NCI-H82 treated with DMSO at 0.1 percent for 48 hours (cell line): ENCODE data around the gene RFTN1.
"Not testable (repeated sequence)": the region's sequence is repeated elsewhere in the genome, so short reads cannot be mapped to it uniquely, and the experiment has no call there.

Experiments used
- DNase-seq: peaks from one replicate; lab custom pipeline; 2025; ENCODE audit not compliant: unreplicated experiment; lab: John Stamatoyannopoulos, UW

RFTN1 gene

DNA sequence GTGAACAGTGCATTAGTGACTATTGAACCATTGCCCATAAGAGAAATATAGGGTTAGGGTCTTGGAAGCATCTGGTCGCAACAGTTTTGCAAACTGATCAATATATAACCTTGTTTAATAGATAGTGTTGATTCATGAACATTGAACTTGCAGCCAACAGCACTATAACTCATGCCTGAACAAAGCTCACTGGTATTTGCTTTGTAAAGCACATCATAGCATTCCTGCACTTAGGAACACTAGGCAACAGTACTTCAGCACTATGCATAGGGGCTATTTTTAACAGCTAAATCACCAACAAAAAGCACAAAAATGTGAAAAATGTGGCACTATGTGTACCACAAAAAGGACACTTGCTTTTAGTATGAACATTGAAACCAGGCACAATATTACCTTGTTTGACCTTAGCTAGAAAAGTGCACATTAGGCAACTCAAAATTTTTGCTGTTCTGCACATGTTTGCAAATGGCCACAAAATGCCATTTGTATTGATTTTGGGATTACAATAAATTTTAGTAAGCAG lies 180.5 kb downstream of the RFTN1 start:
- DNase-seq, result no peak

DNA sequence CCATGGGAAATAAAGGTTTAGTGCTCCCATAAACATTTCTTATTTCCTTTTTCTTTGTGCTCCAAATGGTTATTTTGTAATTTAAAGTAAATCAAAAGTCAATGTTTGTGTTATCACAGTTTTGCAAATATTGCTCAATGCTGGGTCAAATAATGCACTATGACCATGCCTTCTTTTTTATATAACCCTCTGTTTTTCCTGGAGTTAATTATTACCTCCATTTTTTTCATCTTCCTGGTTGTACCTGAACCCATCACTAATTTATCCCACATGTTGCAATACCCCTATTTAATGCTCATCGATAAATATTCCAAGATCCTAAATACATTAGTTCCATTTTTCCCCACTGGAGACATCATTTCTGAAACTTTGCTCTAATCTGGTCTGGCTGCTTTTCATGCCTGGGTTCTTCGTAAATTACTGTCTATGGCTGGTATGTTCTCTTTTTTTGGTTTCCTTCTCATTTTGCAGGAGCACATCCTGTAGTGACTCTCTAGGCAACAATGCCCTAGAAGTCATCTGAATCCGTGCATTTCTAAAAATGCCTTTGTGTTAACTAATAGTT lies 182.1 kb downstream of the RFTN1 start:
- no peak for DNase-seq

DNA sequence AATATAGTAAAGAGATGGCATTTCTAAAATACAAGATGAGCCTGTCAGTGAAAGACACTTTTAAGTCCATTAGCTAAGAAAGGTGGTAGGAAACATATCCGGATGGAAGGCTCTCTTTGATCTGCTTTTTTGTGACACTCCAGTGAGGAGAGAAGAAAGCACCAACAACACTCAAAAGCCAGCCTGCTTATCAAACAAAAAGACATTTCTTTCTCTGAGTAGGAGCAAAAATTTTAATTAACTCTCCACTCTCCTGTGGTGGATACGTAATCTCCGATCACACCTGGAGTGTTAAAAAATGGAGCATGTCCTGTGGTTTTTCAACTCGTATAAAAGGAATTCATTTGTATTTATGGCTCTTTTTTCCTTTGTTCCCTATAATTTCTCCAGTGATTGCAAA lies 183.1 kb downstream of the RFTN1 start:
- no peak for DNase-seq

DNA sequence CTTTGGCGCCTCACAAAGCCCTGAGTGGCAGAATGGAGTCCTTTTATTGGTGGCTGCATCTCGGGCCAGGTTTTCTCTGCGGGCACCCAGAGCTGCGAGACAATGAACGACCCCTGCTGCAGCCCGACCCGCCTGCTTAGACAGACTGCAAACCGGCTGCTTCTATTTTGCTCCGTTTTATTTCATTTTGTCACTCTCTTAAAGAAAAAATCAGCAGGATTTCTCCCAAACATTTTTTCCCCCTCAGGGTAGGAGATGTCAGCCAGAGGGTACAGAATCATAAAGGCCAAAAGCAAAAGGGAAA lies 183.7 kb downstream of the RFTN1 start:
- no peak for DNase-seq

DNA sequence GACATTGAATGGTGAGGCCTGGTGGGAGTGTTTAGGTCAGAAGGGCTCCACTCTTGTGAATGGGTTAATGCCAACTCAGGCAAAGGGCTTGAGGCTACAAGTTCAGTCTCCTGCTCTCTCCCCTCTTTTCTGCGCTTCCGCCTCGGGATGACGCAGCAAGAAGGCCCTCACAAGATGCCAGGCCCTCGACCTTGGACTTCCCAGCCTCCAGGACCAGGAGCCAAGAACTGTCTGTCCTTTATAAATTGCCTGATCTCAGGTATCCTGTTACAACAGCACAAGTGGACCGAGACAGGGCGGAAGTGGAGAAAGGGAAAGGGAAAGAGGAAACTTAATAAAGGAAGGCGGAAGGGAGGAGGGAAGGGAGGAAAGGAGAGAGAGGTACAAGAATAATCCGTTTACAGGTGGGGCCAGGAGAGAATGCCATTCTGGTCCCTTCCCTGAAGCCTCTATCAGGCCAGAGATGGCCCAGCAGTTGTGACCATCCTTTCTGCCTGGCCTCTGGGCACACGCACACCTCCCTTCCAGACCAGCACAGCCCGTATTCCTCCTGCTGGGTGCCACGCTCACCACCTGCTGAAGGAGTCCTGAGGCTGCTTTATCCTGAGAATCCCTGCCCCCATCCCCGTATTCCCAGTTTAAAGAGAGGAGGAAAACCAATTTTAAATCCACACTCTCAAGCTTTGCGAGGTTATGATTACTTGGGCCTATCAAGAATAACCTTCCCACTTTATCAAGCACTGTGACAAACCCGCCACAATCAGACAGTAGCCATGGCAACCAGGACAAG lies 184.3 kb downstream of the RFTN1 start:
- DNase-seq, result no peak

DNA sequence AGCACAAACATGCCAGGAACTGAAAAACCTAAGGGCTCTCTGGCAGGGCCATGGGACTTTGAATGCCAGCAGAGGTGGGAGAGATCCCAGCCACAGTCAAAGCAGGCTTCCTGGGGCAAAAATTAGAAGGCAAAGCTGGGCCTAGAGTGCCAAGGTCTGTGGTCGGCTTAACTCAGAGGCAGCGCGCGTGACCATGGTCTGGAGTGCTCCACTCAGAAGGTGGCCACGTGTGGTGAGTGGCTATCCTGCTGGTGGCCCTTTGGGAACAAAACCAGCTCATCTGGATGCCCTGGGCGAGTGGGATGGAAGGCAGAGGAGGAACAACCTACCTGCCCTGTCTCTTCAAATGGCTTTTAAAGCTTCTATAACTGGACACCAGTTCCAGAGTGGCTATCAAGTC lies 185.4 kb downstream of the RFTN1 start:
- DNase-seq, result no peak

DNA sequence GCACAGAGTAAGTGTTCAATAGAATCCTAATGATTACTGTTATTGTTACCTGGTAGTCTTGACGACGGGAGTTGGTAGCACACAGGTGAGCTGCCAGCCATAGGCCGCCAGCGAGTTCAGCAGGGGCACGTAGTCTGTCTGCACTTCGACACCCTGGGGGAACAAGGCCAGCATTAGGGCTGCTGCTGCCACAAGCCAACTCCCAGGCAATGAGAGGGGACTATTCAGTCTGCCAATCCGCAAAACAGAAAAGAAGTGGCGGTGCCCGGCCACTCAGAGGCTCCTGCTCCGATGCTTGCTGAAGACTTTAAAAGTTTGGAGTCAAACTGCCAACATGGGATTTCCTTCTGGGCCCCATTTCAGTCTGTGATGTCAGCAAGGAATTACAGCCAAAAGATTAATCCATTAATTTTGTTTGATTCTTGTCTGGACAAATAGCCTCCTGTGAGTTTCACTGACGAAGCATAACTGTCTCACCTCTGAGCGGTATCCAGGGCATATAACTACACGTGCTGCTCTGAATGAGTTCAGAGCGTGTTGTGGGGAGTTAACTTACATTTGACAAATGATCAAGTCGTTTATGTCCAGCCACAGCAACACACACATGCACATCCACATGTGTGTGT lies 186.7 kb downstream of the RFTN1 start:
- DNase-seq, result no peak

DNA sequence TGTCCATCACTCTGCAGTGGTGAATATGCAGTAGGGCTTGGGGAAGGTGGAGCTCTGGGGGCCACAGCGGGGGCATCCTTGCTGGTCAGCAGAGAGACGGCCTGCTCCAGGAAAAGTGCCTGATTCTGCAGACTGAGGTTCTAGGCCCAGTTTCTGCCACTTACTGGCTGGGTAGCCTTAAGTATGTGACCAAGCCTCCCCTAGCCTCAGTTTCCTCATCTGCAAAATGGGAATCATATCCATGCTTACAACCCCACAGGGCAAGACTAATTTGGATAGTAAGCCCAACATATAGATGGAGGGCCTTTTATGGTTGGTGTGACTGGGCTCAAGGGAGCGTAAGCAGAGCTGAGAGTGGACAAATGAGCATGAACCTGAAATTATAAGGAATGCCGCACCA lies 187.6 kb downstream of the RFTN1 start:
- no peak for DNase-seq

DNA sequence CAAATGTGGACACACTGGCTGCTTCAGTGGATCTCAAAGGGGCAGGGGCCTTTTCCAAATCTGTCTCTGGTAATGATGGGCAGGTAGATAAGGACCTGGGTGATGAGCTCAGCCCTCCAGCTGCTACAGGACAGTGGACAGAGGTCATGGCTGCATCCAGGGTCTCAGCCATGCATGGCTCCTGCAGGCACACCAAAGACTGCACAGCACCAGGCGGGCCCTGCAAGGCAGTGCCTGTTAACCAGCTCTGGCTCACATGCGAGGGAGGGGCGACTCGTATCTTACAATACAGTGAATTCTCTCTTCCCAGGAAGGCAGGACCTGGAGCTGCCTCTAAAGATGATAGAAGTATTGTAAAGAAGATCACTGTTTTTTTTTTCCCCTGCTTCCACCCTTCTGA lies 189.8 kb downstream of the RFTN1 start:
- no peak for DNase-seq

DNA sequence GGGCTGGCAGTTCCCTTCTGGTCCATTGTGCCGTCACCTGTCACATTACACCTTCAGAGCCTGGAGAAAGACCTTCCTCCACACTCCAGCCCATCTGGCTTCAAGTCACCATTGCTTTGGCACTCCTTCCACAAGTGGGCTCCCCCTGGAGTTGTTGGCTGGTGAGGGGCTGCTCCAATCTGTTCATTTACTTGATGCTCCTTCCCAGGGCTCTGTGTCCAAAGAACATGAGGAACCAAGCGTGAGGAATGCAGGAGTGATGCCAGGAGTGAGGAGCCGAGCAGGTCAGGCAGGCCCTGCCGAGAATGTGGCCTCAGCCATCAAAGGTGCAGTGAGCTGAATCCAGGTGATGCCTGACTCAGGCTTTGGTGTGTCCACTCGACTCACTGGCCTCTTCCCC lies 191.3 kb downstream of the RFTN1 start:
- no peak for DNase-seq

DNA sequence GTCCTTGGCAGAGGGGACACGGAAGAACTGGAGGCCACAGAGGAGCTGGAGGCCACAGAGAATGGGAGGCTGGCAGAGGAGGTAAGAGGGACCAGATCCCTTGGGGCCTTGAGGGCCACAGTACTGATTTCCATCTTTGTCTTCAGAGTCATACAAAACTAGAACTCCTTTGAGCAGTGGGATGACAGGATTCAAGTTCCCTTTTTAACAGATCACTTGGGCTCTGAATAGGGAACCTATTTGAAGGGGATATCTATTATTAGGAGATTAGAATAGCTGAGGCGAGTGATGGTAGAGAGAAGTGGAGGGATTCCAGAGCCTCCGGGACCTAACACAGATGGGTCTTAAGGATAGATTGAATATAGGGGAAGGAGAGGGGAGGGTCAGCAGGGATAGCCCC lies 192.8 kb downstream of the RFTN1 start:
- DNase-seq, result no peak

DNA sequence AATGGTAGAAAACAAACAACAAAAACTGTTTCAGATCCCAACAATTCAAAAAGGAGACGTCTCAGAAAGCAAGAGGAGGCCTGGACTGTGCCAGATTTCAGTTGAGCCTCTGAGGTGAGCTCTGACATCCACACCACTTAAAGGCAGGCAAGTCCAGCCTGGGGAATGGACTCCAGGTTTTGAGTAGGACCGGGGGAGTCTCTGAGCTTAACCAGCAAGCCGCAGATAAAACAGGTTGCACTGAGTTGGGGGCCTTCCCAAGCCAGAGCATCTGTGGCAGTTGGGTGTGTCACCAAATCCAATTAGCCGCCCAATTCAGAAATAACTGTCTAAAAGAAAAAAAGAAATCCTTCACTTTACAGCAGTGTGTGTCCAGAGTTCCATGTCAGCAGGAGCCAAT lies 193.8 kb downstream of the RFTN1 start:
- no peak for DNase-seq

DNA sequence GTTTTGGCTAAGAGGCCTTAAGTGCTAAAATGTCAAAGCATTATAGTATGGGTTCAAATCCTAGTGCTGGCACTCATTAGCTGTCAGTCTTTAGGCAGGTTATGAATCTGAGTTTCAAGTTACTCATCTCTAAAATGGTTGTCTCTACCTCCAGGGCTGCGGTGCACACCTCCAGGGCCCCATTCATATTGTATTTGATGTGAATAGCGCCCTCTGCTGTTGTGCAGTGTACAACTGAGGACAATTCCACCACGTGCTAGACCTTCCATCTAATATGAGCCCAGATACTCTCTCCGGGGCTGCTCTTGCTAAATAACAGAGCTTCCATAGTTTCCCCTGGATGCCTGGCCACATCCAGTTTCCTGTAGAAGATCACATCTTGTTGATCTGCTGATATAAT lies 194.2 kb downstream of the RFTN1 start:
- no peak for DNase-seq

DNA sequence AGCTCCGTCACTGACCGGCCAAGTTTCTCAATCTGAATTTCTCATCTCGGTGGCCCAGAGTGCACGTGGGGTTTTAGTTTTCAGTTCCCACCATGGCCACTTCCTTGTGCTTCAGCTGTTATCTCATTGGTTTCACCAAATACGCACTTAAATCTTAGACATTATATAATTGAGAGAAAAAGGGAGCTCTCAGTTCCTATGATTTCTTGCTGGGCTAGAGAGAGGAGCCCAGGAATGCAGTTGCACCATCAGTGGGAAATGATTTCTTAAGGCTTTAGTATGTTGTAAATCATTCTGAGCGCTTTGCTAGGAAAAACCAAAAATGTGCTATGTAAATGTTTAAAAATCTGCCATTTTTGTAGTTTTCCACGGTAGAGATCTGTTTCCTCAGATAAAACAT lies 195.3 kb downstream of the RFTN1 start:
- no peak for DNase-seq

DNA sequence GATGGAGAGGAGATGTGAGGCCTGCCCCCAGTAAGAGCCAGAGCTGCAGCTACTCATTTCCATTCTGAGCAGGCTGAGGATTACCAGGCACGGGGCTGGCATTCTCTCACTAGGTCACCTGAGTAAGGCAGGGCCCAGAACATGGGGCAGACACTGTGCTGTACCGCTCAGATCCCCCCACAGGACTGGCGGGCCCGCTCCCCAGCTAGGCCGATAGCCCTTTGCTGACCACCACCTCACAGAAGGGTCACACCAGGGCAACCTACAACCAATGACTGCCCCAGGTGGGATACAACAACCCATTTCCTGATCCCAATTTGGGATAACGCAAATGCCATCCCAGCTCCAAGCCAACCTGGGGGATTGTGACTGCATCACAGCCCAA lies 195.9 kb downstream of the RFTN1 start:
- no peak for DNase-seq

DNA sequence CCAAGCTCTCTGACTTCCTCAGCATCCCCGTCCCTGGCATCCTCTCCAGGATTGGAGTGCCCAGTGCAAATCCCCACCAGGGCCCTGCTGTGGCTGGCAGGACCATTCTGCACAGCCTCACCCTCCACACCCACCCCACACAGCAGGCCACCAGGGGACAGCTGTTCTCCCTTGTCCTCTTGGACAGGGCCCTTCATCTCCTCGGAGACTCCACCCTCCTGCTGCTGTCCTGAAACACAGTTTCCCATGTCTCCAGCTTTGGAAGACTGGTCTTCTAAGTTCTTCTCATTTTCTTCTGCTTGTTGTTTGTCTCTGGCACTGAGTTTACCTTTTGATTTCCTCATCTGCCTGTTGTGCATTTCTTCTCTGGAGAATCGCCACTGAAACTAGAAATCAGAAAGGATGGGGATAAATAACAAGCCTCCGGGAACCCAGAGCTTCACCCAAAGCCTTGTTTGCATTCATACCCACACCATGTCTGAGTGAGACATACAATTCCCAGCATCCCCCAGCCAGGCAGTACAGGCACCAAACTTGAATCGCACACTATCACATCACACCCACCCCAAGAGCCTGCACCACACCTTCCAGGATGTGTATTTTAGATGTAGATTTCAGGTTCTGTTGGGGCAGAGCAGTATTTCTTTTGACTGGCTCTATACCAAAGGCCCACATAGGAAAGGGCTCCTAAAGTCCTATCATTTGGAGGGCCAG lies 196.5 kb downstream of the RFTN1 start:
- no peak for DNase-seq

DNA sequence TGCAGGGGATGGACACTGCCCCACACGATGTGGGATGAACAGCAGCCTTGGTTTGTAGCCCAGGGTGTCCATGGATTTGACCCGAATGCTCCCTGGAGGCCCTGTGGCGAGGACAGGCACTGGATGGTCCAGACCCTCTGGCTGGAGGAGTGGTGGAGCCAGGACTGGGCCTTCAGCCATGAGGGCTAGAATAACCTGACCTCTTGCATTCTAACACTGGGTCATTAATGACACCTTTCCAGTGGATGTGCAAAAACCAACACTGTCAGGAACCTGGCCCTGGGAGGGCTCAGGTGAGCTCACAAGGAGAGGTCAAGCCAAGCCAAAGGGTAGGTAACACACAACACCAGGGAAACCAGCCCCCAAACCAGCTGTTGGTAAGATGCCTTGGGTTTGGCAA lies 197.1 kb downstream of the RFTN1 start:
- no peak for DNase-seq

DNA sequence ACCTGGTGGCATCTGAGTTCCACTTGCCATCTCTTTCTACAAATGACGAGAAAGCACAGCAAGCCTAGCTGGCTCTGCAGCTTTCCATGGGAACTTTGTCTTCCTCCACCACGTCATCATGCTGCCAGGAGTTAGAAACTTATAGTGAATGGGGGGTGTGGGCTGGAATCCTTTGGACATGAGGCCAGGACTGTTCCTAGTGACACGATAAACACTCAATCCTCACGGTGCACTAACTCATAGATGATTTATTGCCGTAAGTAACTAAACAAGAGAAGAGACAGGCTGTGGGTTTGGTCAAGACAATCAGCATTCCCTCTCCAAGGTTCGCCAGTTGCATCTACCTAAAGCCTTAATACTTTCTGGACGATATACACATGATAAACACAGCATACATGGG lies 197.9 kb downstream of the RFTN1 start:
- DNase-seq, result no peak

DNA sequence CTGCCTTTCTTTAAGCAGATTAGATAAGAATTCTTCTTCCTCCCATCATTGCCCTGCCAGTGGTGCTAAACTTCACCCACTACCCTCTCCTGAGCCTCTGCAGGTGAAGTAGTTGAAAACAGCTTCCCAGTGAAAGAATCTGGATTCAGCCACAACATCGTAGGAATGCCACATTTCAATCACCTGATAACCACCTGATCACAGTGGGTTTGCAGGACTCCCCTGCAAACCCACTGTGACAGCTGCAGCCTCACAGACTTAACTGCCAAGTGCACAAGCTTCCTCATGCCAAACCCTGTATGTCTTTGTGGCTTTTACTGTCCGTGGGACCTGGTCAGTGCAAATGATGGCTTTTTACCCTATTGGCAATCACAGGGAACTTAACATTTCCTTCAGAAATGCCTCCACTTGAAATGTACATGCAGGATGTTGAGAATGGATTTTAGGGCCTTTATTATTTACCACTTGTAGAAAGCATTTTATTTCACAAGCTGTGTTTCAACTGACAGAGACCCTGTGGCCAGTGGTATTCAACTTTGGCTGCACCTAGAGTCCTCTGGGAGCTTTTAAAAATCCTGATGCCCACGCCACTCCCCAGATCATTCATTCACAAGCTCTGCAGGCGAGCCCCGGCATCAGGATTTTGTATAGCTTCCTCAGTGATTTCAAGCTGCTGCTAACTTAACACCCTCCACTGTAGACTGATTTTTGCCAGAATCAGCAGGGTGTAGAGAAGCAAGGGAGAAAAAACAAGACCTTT lies 199.4 kb downstream of the RFTN1 start:
- no peak for DNase-seq

DNA sequence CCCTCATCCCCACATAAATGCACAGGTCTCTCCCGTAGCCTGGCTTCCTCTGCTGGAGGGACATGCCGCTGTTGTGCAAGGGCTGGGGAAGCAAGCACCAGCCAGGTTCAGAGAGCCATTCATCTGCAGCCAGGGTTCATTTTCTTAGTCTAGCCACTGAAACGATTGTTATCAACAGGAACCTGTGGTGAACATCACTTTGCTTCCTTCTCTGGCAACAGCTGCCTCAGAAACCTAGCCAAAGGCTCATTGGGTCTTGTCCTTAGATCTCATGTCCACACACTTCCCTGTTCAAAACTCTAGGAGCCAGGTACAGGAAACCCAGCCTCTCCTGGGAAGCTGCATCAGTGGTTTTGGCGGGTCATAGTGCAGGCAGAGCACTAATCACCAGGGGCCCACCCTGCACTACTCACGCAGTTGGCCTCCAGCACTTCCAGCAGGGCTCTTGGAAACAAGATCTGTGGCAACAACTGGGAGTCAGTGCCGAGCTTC lies 201.5 kb downstream of the RFTN1 start:
- no peak for DNase-seq

DNA sequence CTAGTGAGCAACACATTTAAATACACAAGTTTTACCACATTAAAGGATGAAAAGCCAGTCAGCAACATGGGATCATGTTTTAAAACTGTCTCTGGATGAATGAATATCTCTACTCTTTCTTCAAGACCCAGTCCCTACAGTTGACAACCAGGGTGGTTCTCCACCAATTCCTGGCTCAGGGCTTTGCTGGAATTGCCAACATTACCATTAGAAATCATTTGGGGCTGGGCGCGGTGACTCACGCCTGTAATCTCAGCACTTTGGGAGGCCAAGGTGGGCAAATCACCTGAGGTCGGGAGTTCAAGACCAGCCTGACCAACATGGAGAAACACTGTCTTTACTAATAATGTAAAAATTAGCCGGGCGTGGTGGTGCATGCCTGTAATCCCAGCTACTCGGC lies 203.0 kb downstream of the RFTN1 start:
- DNase-seq, result not testable (repeated sequence)
